GM21447 (cell line): ENCODE data around the gene SLC39A8.
A peak's percentile ranks its signal among the peaks of the same experiment; 100 is the strongest.

Experiments used
- ATAC-seq: cut with Tn5 transposase; IDR thresholded peaks from one replicate; pipeline ENCODE4 v1.9.1; 2021; ENCODE audit not compliant: unreplicated experiment

The SLC39A8 gene

GRCh38 chr4:102341201-102341600, 4.1 kb downstream of the SLC39A8 start:
- ATAC-seq, result no peak

GRCh38 chr4:102339018-102339417, 6.3 kb downstream of the SLC39A8 start:
- ATAC-seq, result no peak

GRCh38 chr4:102338405-102338804, 6.9 kb downstream of the SLC39A8 start:
- ATAC-seq, result no peak

- ATAC-seq, result no peak
Measured at GRCh38 chr4:102335616-102336015, 9.7 kb downstream of the SLC39A8 start.

GRCh38 chr4:102334624-102335023, 10.7 kb downstream of the SLC39A8 start:
- no peak for ATAC-seq

- ATAC-seq, result no peak
Measured at GRCh38 chr4:102333787-102334186, 11.5 kb downstream of the SLC39A8 start.

- ATAC-seq, result no peak
Measured at GRCh38 chr4:102328045-102328444, 17.2 kb downstream of the SLC39A8 start.

GRCh38 chr4:102326951-102327350, 18.3 kb downstream of the SLC39A8 start:
- no peak for ATAC-seq

- ATAC-seq, result no peak
Measured at GRCh38 chr4:102324730-102325129, 20.6 kb downstream of the SLC39A8 start.

GRCh38 chr4:102322736-102323135, 22.5 kb downstream of the SLC39A8 start:
- ATAC-seq, result no peak

- ATAC-seq, result peak; percentile 88
Measured at GRCh38 chr4:102321260-102321995, 23.9 kb downstream of the SLC39A8 start.

- ATAC-seq, result no peak
Measured at GRCh38 chr4:102319594-102319993, 25.7 kb downstream of the SLC39A8 start.

- ATAC-seq, result no peak
Measured at GRCh38 chr4:102318526-102318925, 26.8 kb downstream of the SLC39A8 start.

- no peak for ATAC-seq
Measured at GRCh38 chr4:102318105-102318504, 27.2 kb downstream of the SLC39A8 start.

GRCh38 chr4:102317459-102317858, 27.8 kb downstream of the SLC39A8 start:
- ATAC-seq, result no peak

GRCh38 chr4:102316585-102316984, 28.7 kb downstream of the SLC39A8 start:
- ATAC-seq, result no peak

- no peak for ATAC-seq
Measured at GRCh38 chr4:102315532-102315931, 29.8 kb downstream of the SLC39A8 start.

- no peak for ATAC-seq
Measured at GRCh38 chr4:102312417-102312816, 32.9 kb downstream of the SLC39A8 start.

GRCh38 chr4:102311912-102312311, 33.4 kb downstream of the SLC39A8 start:
- no peak for ATAC-seq

GRCh38 chr4:102311407-102311806, 33.9 kb downstream of the SLC39A8 start:
- ATAC-seq, result no peak

- peak; percentile 57 for ATAC-seq
Measured at GRCh38 chr4:102308032-102308799, 37.1 kb downstream of the SLC39A8 start.

- ATAC-seq, result no peak
Measured at GRCh38 chr4:102305666-102306065, 39.6 kb downstream of the SLC39A8 start.
